ENCODE results near the gene APP. TPM values are rescaled to one million over a fixed set of nuclear protein-coding genes. Genes with fewer than 3 reads are reported as not detected.

The APP gene
- total RNA-seq, 4 donors from 2014 or later = 197 to 380 (median 296) TPM

DNA sequence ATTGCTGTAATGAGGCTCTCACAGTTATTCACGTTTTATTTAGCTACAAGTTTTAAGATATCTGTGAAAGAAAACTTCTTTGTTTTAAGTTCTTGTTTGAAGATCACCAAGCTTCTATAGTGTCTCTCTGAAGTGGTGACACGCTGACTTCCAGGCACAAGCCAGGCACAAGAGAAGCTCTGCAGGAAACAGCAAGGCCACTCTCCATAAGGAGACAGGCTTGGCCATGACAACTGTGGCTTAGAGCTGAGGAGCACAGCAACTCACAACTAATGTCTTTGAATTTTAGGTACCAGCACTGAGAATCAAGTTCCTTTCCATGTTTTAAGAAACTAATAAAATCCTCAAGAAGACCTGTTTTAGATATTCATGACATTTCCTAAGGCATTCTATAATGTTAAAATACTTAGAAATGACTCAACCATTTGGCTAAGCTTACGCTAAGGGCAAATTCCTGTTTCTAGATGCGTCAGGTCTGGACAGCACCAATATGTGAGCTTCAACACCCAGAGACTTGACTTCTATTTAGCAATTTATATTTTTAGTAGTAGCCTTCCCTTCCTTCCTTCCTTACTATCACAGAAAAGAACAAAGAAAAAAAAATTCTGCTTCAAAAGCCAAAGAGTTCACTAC lies 40.2 kb downstream of the APP start:
- ATAC-seq (ENCODE audit: low FRiP score) = no peak

DNA sequence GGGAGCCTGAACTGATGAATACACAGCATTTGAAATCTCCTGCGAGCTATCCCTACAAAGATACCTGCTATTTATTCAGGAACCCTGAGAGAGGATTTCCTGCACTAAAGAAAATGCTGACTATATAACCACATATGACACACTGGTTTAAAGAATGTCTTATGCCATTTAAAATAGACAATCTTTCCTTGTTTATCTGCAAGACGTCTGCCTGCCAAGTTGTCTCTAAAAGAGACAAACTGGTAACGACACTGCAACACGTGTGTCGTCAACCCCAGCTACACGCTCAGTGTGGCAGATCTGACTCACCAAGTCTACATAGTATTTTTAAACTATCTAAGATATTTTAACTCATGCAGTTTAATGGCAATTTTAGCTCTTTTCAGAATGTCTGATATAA lies 42.7 kb downstream of the APP start:
- DNase-seq (ENCODE audit: low spot score) (no peak), ATAC-seq (ENCODE audit: low FRiP score) (no peak)
- TF ChIP-seq, protein P1, sequence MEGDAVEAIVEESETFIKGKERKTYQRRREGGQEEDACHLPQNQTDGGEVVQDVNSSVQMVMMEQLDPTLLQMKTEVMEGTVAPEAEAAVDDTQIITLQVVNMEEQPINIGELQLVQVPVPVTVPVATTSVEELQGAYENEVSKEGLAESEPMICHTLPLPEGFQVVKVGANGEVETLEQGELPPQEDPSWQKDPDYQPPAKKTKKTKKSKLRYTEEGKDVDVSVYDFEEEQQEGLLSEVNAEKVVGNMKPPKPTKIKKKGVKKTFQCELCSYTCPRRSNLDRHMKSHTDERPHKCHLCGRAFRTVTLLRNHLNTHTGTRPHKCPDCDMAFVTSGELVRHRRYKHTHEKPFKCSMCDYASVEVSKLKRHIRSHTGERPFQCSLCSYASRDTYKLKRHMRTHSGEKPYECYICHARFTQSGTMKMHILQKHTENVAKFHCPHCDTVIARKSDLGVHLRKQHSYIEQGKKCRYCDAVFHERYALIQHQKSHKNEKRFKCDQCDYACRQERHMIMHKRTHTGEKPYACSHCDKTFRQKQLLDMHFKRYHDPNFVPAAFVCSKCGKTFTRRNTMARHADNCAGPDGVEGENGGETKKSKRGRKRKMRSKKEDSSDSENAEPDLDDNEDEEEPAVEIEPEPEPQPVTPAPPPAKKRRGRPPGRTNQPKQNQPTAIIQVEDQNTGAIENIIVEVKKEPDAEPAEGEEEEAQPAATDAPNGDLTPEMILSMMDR (IDR thresholded peaks at IDR 0.05) = no peak

More for the DNA sequence above, 40.2 kb downstream of the APP start:
- TF ChIP-seq, protein P1 (IDR thresholded peaks at IDR 0.05) = no peak
- no peak for DNase-seq (ENCODE audit: low spot score)

DNA sequence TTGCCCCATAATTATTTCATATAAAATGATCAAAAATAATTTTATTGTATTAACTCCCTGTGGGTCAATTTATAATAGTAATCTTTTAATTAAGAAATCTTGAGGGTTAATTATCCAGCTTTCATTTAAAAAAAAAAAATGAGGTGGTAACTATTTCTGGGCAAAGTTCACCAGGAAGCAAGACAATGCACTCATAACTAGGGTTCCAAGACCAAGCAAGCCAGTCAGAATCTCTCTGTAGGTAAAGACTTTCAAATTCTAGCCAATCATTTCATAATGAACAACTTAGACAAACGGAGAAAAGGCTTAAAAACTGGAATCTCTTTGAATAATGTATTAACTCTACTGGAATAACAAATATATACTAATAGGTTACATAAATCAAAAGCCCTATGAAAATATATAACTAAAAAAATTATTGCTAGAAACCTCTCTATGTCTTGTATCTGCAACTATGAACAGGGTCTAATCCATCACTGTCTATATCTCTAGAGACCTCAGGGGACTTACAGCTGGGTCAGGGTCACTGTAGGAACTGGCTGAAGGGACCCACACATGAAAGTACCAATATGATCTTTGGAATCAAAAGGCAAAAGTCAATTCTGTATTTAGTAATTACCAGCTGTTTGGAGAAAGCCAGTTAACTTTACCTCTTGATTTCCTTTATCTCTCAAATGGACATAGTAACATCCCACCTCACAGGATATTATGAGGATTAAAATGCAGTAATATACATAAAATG lies 43.3 kb downstream of the APP start:
- DNase-seq (ENCODE audit: low spot score) = no peak
- ATAC-seq (ENCODE audit: low FRiP score) = no peak
- TF ChIP-seq, protein P1 (IDR thresholded peaks at IDR 0.05) = no peak

DNA sequence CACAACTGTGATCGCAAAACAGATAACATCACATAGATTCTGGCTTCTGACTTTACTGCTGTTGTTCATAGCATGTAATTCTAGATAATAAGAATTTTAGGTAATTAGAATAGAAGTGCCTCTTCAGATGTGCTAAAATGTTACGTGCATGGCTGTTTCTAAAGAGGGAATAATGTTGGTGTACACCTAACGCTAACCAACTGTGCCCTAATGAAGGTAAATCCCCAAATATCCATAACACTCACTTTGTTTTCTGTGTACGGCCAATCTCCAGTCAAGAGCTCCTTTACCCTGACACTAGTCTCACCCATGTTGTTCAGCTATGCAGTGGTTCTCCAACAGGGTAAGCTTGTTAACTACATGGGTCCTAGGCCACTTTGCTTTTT lies 44.4 kb downstream of the APP start:
- TF ChIP-seq, protein P1 (IDR thresholded peaks at IDR 0.05) = no peak
- ATAC-seq (ENCODE audit: low FRiP score) = no peak
- DNase-seq (ENCODE audit: low spot score) = no peak

DNA sequence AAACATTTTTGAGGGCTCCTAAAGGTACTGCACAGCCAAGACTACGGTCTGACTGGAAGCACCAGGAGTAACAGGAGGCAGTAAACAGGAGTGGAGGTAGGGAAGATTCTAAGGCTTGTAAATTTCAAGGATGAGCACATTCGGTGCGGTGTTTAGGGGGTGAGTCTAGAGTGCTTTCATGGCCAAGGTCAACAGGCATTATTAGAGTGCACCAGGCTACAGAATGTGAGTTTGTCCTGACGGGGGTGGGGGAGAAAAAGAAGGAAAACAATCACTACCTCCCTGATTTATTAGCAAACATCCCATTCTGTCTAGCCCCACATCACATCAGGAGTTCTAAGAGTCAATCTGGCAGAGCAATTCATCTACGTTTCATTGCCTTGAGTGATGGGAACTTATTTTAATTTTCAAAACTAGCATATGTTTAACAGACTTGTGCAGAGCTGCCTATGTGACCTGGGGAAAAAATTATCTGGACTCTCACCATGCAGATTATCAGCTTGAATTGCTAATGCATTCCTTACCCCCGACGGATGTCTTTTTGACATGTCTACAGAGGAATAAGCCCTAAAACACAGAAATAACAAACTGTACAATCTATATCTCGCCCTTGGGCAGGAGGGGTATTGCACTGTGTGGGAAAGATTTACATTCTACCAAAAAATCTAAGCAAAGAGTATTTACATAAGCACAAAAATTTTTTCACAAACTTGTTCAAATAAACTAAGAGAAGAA lies 45.0 kb downstream of the APP start:
- no peak for ATAC-seq (ENCODE audit: low FRiP score)
- TF ChIP-seq, protein P1 (IDR thresholded peaks at IDR 0.05) = no peak
- no peak for DNase-seq (ENCODE audit: low spot score)

DNA sequence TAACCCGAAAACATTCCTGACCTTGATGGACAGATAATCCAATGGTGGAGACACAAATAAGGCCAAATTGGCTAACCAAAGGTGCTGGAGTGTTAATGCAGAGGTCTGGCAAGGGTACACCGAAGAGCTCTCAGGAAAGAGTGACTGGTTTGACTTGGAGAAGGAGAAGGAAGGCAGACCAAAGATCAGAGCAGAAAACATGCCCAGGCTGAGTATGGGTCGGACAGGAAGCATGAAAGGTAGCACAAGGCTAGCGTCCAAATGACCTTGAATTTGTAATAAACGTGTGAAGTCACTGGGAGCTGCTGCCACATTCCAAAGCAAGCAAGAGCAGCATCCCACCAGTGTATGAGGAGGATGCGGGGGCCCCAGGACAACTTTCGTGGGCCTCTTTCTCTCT lies 45.7 kb downstream of the APP start:
- TF ChIP-seq, protein P1 (IDR thresholded peaks at IDR 0.05) = no peak
- ATAC-seq (ENCODE audit: low FRiP score) (no peak), DNase-seq (ENCODE audit: low spot score) (no peak)

Data from omental fat pad (tissue), 4 donors.